Keratinocyte (primary cell): ENCODE results near the gene CIRBP. TPM values are rescaled to one million over a fixed set of nuclear protein-coding genes. Genes with fewer than 3 reads are reported as not detected.

ENCODE experiments used
- DNase-seq: peaks from one replicate; pipeline ENCODE4 v3.0.0-alpha.2; 2011; ENCODE audit warnings: low read depth, missing footprints, low spot score
- FAIRE-seq: peaks from 2 replicates; lab custom pipeline; 2011; peaks lifted over from hg19 to GRCh38; lab: Jason Lieb, UNC
- H2AFZ ChIP-seq: 2 replicates; pipeline ENCODE4 v1.6.0; 2012; ENCODE audit warnings: low read length, control low read depth, inconsistent platforms; ENCODE audit not compliant: control insufficient read depth
- H3K27ac ChIP-seq: 2 replicates; pipeline ENCODE4 v1.5.1; 2011; ENCODE audit warnings: low read length; ENCODE audit not compliant: control insufficient read depth, insufficient read depth
- H3K27me3 ChIP-seq: 3 replicates; pipeline ENCODE4 v1.6.0; 2011; ENCODE audit warnings: low read length; ENCODE audit not compliant: control insufficient read depth, insufficient read depth; ENCODE audit errors: extremely low read depth
- H3K36me3 ChIP-seq, 2 experiments: 2 replicates in 1 of 2; 3 replicates in 1 of 2; pipeline ENCODE4 v1.5.1; 2011; ENCODE audit warnings: low read length in 2 of 2, mild to moderate bottlenecking in 1 of 2; ENCODE audit not compliant: control insufficient read depth in 2 of 2, insufficient read depth in 2 of 2; ENCODE audit errors: extremely low read depth in 1 of 2
- H3K4me1 ChIP-seq: 3 replicates; pipeline ENCODE4 v1.5.1; 2011; ENCODE audit warnings: low read length; ENCODE audit not compliant: control insufficient read depth, insufficient read depth; ENCODE audit errors: extremely low read depth
- H3K4me2 ChIP-seq: 3 replicates; pipeline ENCODE4 v1.6.0; 2011; ENCODE audit warnings: low read depth, low read length; ENCODE audit not compliant: control insufficient read depth, insufficient read depth; ENCODE audit errors: extremely low read depth
- H3K4me3 ChIP-seq, 3 experiments: fragments of 200-600 bp in 1 of 3; sonication (generic) in 1 of 3; 2 replicates in 2 of 3; 3 replicates in 1 of 3; pipeline ENCODE4 v1.5.1; 2011 to 2016; ENCODE audit warnings: low read length in 3 of 3, mild to moderate bottlenecking in 3 of 3, control low read depth in 2 of 3, inconsistent platforms in 1 of 3, low read depth in 1 of 3, mixed read lengths in 1 of 3, mixed run types in 1 of 3, moderate library complexity in 1 of 3; ENCODE audit not compliant: control insufficient read depth in 2 of 3, insufficient read depth in 2 of 3; ENCODE audit errors: extremely low read depth in 1 of 3
- H3K79me2 ChIP-seq: 2 replicates; pipeline ENCODE4 v1.6.0; 2012; ENCODE audit warnings: low read length; ENCODE audit not compliant: control insufficient read depth, insufficient read depth
- H3K9ac ChIP-seq: 3 replicates; pipeline ENCODE4 v1.6.0; 2011; ENCODE audit warnings: low read length; ENCODE audit not compliant: control insufficient read depth, insufficient read depth; ENCODE audit errors: extremely low read depth
- H3K9me1 ChIP-seq: 3 replicates; pipeline ENCODE4 v1.6.0; 2011; ENCODE audit warnings: low read length; ENCODE audit not compliant: control insufficient read depth, insufficient read depth; ENCODE audit errors: extremely low read depth
- H3K9me3 ChIP-seq: 2 replicates; pipeline ENCODE4 v1.5.1; 2012; ENCODE audit warnings: low read depth, low read length; ENCODE audit not compliant: control insufficient read depth
- H4K20me1 ChIP-seq: 3 replicates; pipeline ENCODE4 v1.6.0; 2011; ENCODE audit warnings: low read length; ENCODE audit not compliant: control insufficient read depth, insufficient read depth; ENCODE audit errors: extremely low read depth
- CTCF ChIP-seq, 3 experiments: IDR thresholded peaks in 1 of 3; conservative IDR thresholded peaks in 1 of 3; optimal IDR thresholded peaks in 1 of 3; 2 replicates in 2 of 3; 3 replicates in 1 of 3; pipeline versions ENCODE3 to v1.5.1; 2011; ENCODE audit warnings: low read length in 3 of 3, mild to moderate bottlenecking in 3 of 3, moderate library complexity in 2 of 3, control low read depth in 1 of 3, inconsistent platforms in 1 of 3; ENCODE audit not compliant: insufficient read depth in 2 of 3; ENCODE audit errors: extremely low read depth in 1 of 3
- EZH2 ChIP-seq: IDR thresholded peaks from one replicate; pipeline ENCODE4 v1.6.1; 2012; ENCODE audit warnings: inconsistent platforms, mild to moderate bottlenecking, low read length, moderate library complexity
- dilution Hi-C: fragments of 300-500 bp; cut with MboI; formaldehyde crosslinking; loops from one replicate; pipeline ENCODE4 v1.7.0; 2020; ENCODE audit warnings: low sequenced_read_pairs; ENCODE audit not compliant: extremely low pct_ligation_motif_present
- polyA plus RNA-seq, 5 experiments: library from polyadenylated mRNA; depleted of rRNA in 3 of 5; stranded (reverse) in 3 of 5; stranded (forward) in 1 of 5; unstranded in 1 of 5; fragments of >200 nt; gene quantifications; 1 replicate in 1 of 5; 2 replicates in 3 of 5; 3 replicates in 1 of 5; pipeline versions ENCODE4 v1.2.1 to v1.2.3, GENCODE V29; 2011 to 2012; ENCODE audit warnings: missing spikeins in 2 of 5, low read depth in 1 of 5, low replicate concordance in 1 of 5

The CIRBP gene
- polyA plus RNA-seq, 1 donor (not counting 4 experiments of a cell fraction or from before 2014, with no cell fraction given), result 113 TPM

GRCh38 chr19:1248786-1249297 lies 20.3 kb upstream of the CIRBP start:
- Histone ChIP-seq H3K36me3 (peaks cover 5 to 10% of the 10 kb centered on the region in 2 experiments), H3K79me2 (peaks cover 30% of the 10 kb centered on the region), H3K27me3 (no peaks in the 10 kb centered on the region), H2AFZ (no peak overlapping the region), H3K4me1 (peaks cover 19% of the 10 kb centered on the region), H4K20me1 (no peaks in the 10 kb centered on the region), H3K9me3 (no peaks in the 10 kb centered on the region), H3K4me3 (peak overlapping the region; percentile 52 to 85 (median 59)), H3K27ac (peak overlapping the region; percentile 76), H3K9ac (peak overlapping the region; percentile 80), H3K9me1 (no peaks in the 10 kb centered on the region), H3K4me2 (no peak overlapping the region)
- DNase-seq (no peak), FAIRE-seq (no peak)
- TF ChIP-seq EZH2 (no peak), CTCF (optimal IDR thresholded peaks at IDR 0.05 in 1 of 3, IDR thresholded peaks at IDR 0.05 in 1 of 3, conservative IDR thresholded peaks at IDR 0.05 in 1 of 3; ENCODE audit: extremely low read depth in 1 of 3, insufficient read depth in 2 of 3, low read length in 3 of 3) (peak; percentile 56 to 69 (median 56))
- dilution Hi-C loops, result no loop called here

GRCh38 chr19:1249298-1249989 lies 19.7 kb upstream of the CIRBP start:
- Histone ChIP-seq H4K20me1 (no peaks in the 10 kb centered on the region), H3K4me1 (peaks cover 13% of the 10 kb centered on the region), H3K27ac (peak overlapping the region; percentile 76), H3K27me3 (no peaks in the 10 kb centered on the region), H3K79me2 (peaks cover 31% of the 10 kb centered on the region), H3K9ac (peak overlapping the region; percentile 83), H3K4me3 (peak overlapping the region; percentile 69 to 87 (median 85)), H3K9me3 (no peaks in the 10 kb centered on the region), H3K4me2 (no peak overlapping the region), H3K36me3 (peaks cover 5 to 13% of the 10 kb centered on the region in 2 experiments), H2AFZ (no peak overlapping the region), H3K9me1 (no peaks in the 10 kb centered on the region)
- DNase-seq (no peak), FAIRE-seq (no peak)
- TF ChIP-seq EZH2 (no peak), CTCF (optimal IDR thresholded peaks at IDR 0.05 in 1 of 3, IDR thresholded peaks at IDR 0.05 in 1 of 3, conservative IDR thresholded peaks at IDR 0.05 in 1 of 3; ENCODE audit: extremely low read depth in 1 of 3, insufficient read depth in 2 of 3, low read length in 3 of 3) (no peak)
- dilution Hi-C loops, result no loop called here
